H1 (cell line): ENCODE measurements around the gene TMEM134. TPM values are rescaled to one million over a fixed set of nuclear protein-coding genes. Genes with fewer than 3 reads are reported as not detected.
"Not testable (repeated sequence)": the region's sequence is repeated elsewhere in the genome, so short reads cannot be mapped to it uniquely, and the experiment has no call there.

ENCODE experiments used
- CTCF ChIA-PET: fragments of 300-600 bp; sonication (Branson Sonifier 250); formaldehyde crosslinking; loops from one replicate; lab custom pipeline; 2021; ENCODE audit not compliant: partially characterized antibody; lab: Charles Lee
- POLR2A ChIA-PET: fragments of 300-600 bp; sonication (Branson Sonifier 250); formaldehyde crosslinking; loops from one replicate; lab custom pipeline; 2021; ENCODE audit warnings: inconsistent platforms; ENCODE audit not compliant: partially characterized antibody; lab: Charles Lee
- DNase-seq, 2 experiments: peaks; one replicate each; pipeline versions ENCODE4 v3.0.0 to v3.0.0-alpha.2; 2010 to 2022; ENCODE audit warnings: low spot score in 2 of 2, low read depth in 1 of 2, mixed read lengths in 1 of 2
- FAIRE-seq: peaks from 2 replicates; lab custom pipeline; 2011; peaks lifted over from hg19 to GRCh38; lab: Jason Lieb, UNC
- H2AFZ ChIP-seq: 2 replicates; pipeline ENCODE4 v1.8.1; 2012; ENCODE audit warnings: low read length, inconsistent platforms
- H2AK5ac ChIP-seq: 2 replicates; pipeline ENCODE4 v1.6.1; 2013; ENCODE audit warnings: low read depth, low read length
- H2BK120ac ChIP-seq: replicated peaks from 2 replicates; pipeline ENCODE3; 2013; ENCODE audit warnings: low read depth, low read length, inconsistent platforms
- H2BK12ac ChIP-seq: 2 replicates; pipeline ENCODE4 v1.6.1; 2013; ENCODE audit warnings: low read depth, low read length
- H2BK15ac ChIP-seq: 2 replicates; pipeline ENCODE4 v1.6.1; 2013; ENCODE audit warnings: low read length
- H2BK20ac ChIP-seq: 2 replicates; pipeline ENCODE4 v1.6.1; 2013; ENCODE audit warnings: low read length
- H2BK5ac ChIP-seq: 2 replicates; pipeline ENCODE4 v1.6.1; 2013; ENCODE audit warnings: low read depth, low read length
- H3K14ac ChIP-seq: 2 replicates; pipeline ENCODE4 v1.6.1; 2013; ENCODE audit warnings: inconsistent platforms; ENCODE audit not compliant: insufficient read length
- H3K18ac ChIP-seq: 2 replicates; pipeline ENCODE4 v1.6.1; 2013; ENCODE audit warnings: low read length; ENCODE audit errors: extremely low read depth
- H3K23ac ChIP-seq: 2 replicates; pipeline ENCODE4 v1.6.1; 2013; ENCODE audit warnings: inconsistent platforms; ENCODE audit not compliant: insufficient read length
- H3K23me2 ChIP-seq: 2 replicates; pipeline ENCODE4 v1.6.1; 2013; ENCODE audit warnings: low read depth, low read length
- H3K27ac ChIP-seq: 2 replicates; pipeline ENCODE4 v1.6.1; 2011; ENCODE audit warnings: low read depth, low read length, inconsistent platforms
- H3K27me3 ChIP-seq, 4 experiments: replicated peaks in 1 of 4; 1 replicate in 1 of 4; 2 replicates in 3 of 4; pipeline versions ENCODE4 v1.6.1 to v1.8.1; 2011 to 2013; ENCODE audit warnings: low read length in 3 of 4, mild to moderate bottlenecking in 3 of 4, inconsistent platforms in 2 of 4, mixed read lengths in 2 of 4, moderate library complexity in 1 of 4; ENCODE audit not compliant: control insufficient read depth in 3 of 4, insufficient read depth in 3 of 4; ENCODE audit errors: extremely low read depth in 1 of 4
- H3K36me3 ChIP-seq, 4 experiments: 2 replicates each; pipeline versions ENCODE4 v1.6.1 to v1.8.1; 2011 to 2013; ENCODE audit warnings: mild to moderate bottlenecking in 4 of 4, low read length in 3 of 4, moderate library complexity in 2 of 4, control low read depth in 1 of 4, inconsistent platforms in 1 of 4; ENCODE audit not compliant: insufficient read depth in 4 of 4, control insufficient read depth in 2 of 4
- H3K4ac ChIP-seq: replicated peaks from 2 replicates; pipeline ENCODE3; 2013; ENCODE audit warnings: low read length, low read depth, mixed read lengths, inconsistent platforms; ENCODE audit not compliant: insufficient read length
- H3K4me1 ChIP-seq, 4 experiments: replicated peaks in 1 of 4; 1 replicate in 1 of 4; 2 replicates in 3 of 4; pipeline versions ENCODE4 v1.6.1 to v1.8.1; 2011 to 2013; ENCODE audit warnings: low read length in 3 of 4, inconsistent platforms in 2 of 4, mixed read lengths in 1 of 4; ENCODE audit not compliant: insufficient read depth in 4 of 4, control insufficient read depth in 3 of 4
- H3K4me2 ChIP-seq, 2 experiments: 2 replicates each; pipeline versions ENCODE4 v1.6.1 to v1.8.1; 2011 to 2013; ENCODE audit warnings: low read depth in 2 of 2, low read length in 2 of 2, control low read depth in 1 of 2, inconsistent platforms in 1 of 2, mild to moderate bottlenecking in 1 of 2; ENCODE audit not compliant: insufficient read depth in 1 of 2
- H3K4me3 ChIP-seq, 4 experiments: fragments of 200-600, 300-600 bp in 1 of 4; sonication (generic), shearing (Covaris generic), sonication (Bioruptor Twin) in 1 of 4; 2 replicates each; pipeline versions ENCODE4 v1.5.1 to v1.8.1; 2011 to 2016; ENCODE audit warnings: low read length in 4 of 4, low read depth in 3 of 4, control low read depth in 2 of 4, inconsistent platforms in 2 of 4, mild to moderate bottlenecking in 2 of 4, mixed read lengths in 1 of 4, moderate library complexity in 1 of 4; ENCODE audit not compliant: insufficient read depth in 2 of 4; ENCODE audit errors: extremely low read depth in 1 of 4
- H3K56ac ChIP-seq: replicated peaks from 2 replicates; pipeline ENCODE3; 2013; ENCODE audit warnings: low read depth, mild to moderate bottlenecking, mixed read lengths, low read length, inconsistent platforms; ENCODE audit not compliant: insufficient read length
- H3K79me1 ChIP-seq: 2 replicates; pipeline ENCODE4 v1.6.1; 2013; ENCODE audit warnings: low read depth, low read length, control low read depth
- H3K79me2 ChIP-seq, 2 experiments: 2 replicates each; pipeline versions ENCODE4 v1.6.1 to v1.8.1; 2012 to 2013; ENCODE audit warnings: low read length in 2 of 2, mild to moderate bottlenecking in 2 of 2, inconsistent platforms in 1 of 2; ENCODE audit not compliant: insufficient read depth in 2 of 2, control insufficient read depth in 1 of 2
- H3K9ac ChIP-seq, 4 experiments: replicated peaks in 1 of 4; 1 replicate in 1 of 4; 2 replicates in 3 of 4; pipeline versions ENCODE4 v1.6.1 to v1.8.1; 2011 to 2013; ENCODE audit warnings: low read depth in 3 of 4, low read length in 3 of 4, control low read depth in 2 of 4, mild to moderate bottlenecking in 2 of 4, moderate library complexity in 2 of 4, inconsistent platforms in 1 of 4; ENCODE audit errors: extremely low read depth in 1 of 4
- H3K9me3 ChIP-seq, 2 experiments: 2 replicates each; pipeline versions ENCODE4 v1.6.1 to v1.8.1; 2012 to 2013; ENCODE audit warnings: mild to moderate bottlenecking in 2 of 2, moderate library complexity in 2 of 2, control low read depth in 1 of 2, inconsistent platforms in 1 of 2, low read depth in 1 of 2, low read length in 1 of 2, mixed read lengths in 1 of 2; ENCODE audit not compliant: insufficient read depth in 2 of 2
- H4K20me1 ChIP-seq, 2 experiments: replicated peaks in 1 of 2; 2 replicates each; pipeline versions ENCODE3 to v1.8.1; 2011 to 2013; ENCODE audit warnings: inconsistent platforms in 2 of 2, low read length in 2 of 2, mild to moderate bottlenecking in 1 of 2; ENCODE audit not compliant: insufficient read depth in 2 of 2, control insufficient read depth in 1 of 2
- H4K5ac ChIP-seq: 2 replicates; pipeline ENCODE4 v1.6.1; 2013; ENCODE audit warnings: low read length, low read depth, mixed read lengths, inconsistent platforms; ENCODE audit not compliant: insufficient read length
- H4K8ac ChIP-seq: 2 replicates; pipeline ENCODE4 v1.8.0; 2013; ENCODE audit warnings: mild to moderate bottlenecking, moderate library complexity, low read length, inconsistent platforms; ENCODE audit not compliant: insufficient read depth; ENCODE audit errors: extremely low read depth
- H4K91ac ChIP-seq: replicated peaks from 2 replicates; pipeline ENCODE3; 2013; ENCODE audit warnings: low read length, mixed read lengths, inconsistent platforms; ENCODE audit not compliant: insufficient read length
- ASH2L ChIP-seq: fragments of 200-600, 300-600 bp; sonication (generic); IDR thresholded peaks from one replicate; pipeline ENCODE4 v1.7.1; 2017; ENCODE audit warnings: low read length
- CBX8 ChIP-seq: fragments of 300-800, 300-1000 bp; sonication (generic); IDR thresholded peaks from 2 replicates; pipeline ENCODE4 v1.7.1; 2016; ENCODE audit warnings: low read depth, low read length, borderline replicate concordance
- EP300 ChIP-seq, 2 experiments: IDR thresholded peaks; 1 replicate in 1 of 2; 2 replicates in 1 of 2; pipeline ENCODE4 v1.6.1; 2011 to 2012; ENCODE audit warnings: low read depth in 2 of 2, low read length in 2 of 2, mild to moderate bottlenecking in 2 of 2, borderline replicate concordance in 1 of 2, inconsistent platforms in 1 of 2, moderate library complexity in 1 of 2
- EZH2 ChIP-seq: fragments of 200-600 bp; sonication (generic); IDR thresholded peaks from 2 replicates; pipeline ENCODE4 v1.7.1; 2012; ENCODE audit warnings: low read depth, mild to moderate bottlenecking, moderate library complexity, low read length, inconsistent platforms; ENCODE audit not compliant: severe bottlenecking
- RXRA ChIP-seq: IDR thresholded peaks from 2 replicates; pipeline ENCODE4 v1.6.1; 2011; ENCODE audit warnings: low read depth, mild to moderate bottlenecking, low read length, moderate library complexity; ENCODE audit not compliant: insufficient read depth
- SP4 ChIP-seq: IDR thresholded peaks from 2 replicates; pipeline ENCODE4 v1.6.1; 2012; ENCODE audit warnings: low read length, inconsistent platforms
- TAF1 ChIP-seq: IDR thresholded peaks from 2 replicates; pipeline ENCODE4 v1.6.1; 2011; ENCODE audit warnings: mild to moderate bottlenecking, low read depth, low read length
- TAF7 ChIP-seq: optimal IDR thresholded peaks from 2 replicates; pipeline ENCODE3; 2011; ENCODE audit warnings: low read depth, mild to moderate bottlenecking, inconsistent platforms, low read length, moderate library complexity, borderline replicate concordance
- TEAD4 ChIP-seq: IDR thresholded peaks from 2 replicates; pipeline ENCODE4 v1.6.1; 2012; ENCODE audit warnings: low read depth, low read length, inconsistent platforms, mixed read lengths
- WGBS, 2 experiments: shearing (Covaris generic) in 1 of 2; methylation state at CpG; one replicate each; pipeline versions ENCODE4 v1.1.6 to v1.1.7; 2013 to 2015; ENCODE audit warnings: low lambda C conversion rate in 2 of 2, mixed read lengths in 2 of 2, inconsistent platforms in 1 of 2, low coverage in 1 of 2, missing lambda C conversion rate in 1 of 2; ENCODE audit not compliant: insufficient replicate concordance in 2 of 2, insufficient coverage in 1 of 2, insufficient read length in 1 of 2; ENCODE audit errors: extremely low coverage in 1 of 2, missing lambda C conversion rate in 1 of 2; 5-methylcytosine and 5-hydroxymethylcytosine counted together
- polyA plus RNA-seq, 7 experiments: library from polyadenylated mRNA; depleted of rRNA in 3 of 7; stranded (reverse) in 5 of 7; unstranded in 2 of 7; fragments of >200 nt in 5 of 7; fragments of 200-250 nt in 2 of 7; gene quantifications; 1 replicate in 5 of 7; 2 replicates in 1 of 7; 4 replicates in 1 of 7; pipeline versions ENCODE4 v1.2.1 to v1.2.3, GENCODE V29; 2011 to 2013; ENCODE audit warnings: missing spikeins in 2 of 7, mixed read lengths in 2 of 7
- total RNA-seq: library from RNA; stranded (reverse); fragmentation: NEBNext Ultra II Directional; extraction: Animal tissue kit (Norgen Biotek cat#: 25700); gene quantifications from 2 replicates; pipeline ENCODE4 v1.2.1, GENCODE V29; 2021
- TF ChIP-seq, protein P1 (sequence below): IDR thresholded peaks from 2 replicates; pipeline ENCODE4 v1.6.1; 2012; ENCODE audit warnings: inconsistent platforms

The TMEM134 gene
- total and polyA plus RNA-seq, 2 of the 8 experiments (the other 6 are each of a cell fraction or from before 2014, with no cell fraction given), result 32.4 to 229 TPM

DNA sequence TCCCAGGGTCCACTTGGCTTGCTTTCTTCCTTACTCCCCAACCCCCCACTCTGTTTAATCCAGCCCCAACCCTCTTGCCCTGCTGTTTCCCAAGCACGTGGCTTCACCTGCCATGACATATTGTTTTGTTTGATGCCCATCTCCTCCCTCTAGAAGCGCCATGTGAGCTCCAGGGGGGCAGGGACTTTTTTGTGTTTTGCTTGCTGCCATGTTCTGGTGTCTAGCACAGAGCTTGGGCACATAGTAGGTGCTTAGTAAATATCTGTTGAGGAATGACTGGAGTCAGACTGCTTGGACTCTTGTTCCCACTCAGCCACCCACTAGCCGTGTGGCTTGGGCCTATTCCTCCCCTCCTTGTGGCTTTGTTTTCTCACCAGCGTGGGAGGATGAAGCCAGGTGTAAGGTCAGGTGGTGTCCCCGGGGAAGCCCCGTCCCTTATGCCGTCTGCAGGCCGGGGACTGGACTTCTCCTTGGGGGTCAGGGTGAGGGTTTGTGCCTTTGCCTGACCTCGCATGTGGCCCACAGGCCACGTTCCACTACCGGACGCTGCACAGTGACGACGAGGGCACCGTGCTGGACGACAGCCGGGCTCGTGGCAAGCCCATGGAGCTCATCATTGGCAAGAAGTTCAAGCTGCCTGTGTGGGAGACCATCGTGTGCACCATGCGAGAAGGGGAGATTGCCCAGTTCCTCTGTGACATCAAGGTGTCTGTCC is 17.6 kb upstream of the TMEM134 start (continued):
- TF ChIP-seq EZH2 (no peak), RXRA (no peak), TAF7 (no peak), SP4 (no peak), ASH2L (no peak), TEAD4 (no peak), TAF1 (no peak), CBX8 (no peak), EP300 (IDR thresholded peaks at IDR 0.05; ENCODE audit: borderline replicate concordance in 1 of 2, low read depth in 2 of 2, low read length in 2 of 2) (no peak)
- TF ChIP-seq, protein P1, sequence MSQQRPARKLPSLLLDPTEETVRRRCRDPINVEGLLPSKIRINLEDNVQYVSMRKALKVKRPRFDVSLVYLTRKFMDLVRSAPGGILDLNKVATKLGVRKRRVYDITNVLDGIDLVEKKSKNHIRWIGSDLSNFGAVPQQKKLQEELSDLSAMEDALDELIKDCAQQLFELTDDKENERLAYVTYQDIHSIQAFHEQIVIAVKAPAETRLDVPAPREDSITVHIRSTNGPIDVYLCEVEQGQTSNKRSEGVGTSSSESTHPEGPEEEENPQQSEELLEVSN, result no peak

- not testable (repeated sequence) for H3K56ac ChIP-seq, H3K9me3 ChIP-seq, H2BK12ac ChIP-seq, H4K20me1 ChIP-seq, H3K14ac ChIP-seq, H2BK5ac ChIP-seq, H3K4me2 ChIP-seq, H3K4me1 ChIP-seq, H3K79me2 ChIP-seq, H3K27me3 ChIP-seq, DNase-seq, H3K4me3 ChIP-seq, H3K9ac ChIP-seq, H3K4ac ChIP-seq, H3K79me1 ChIP-seq, H3K27ac ChIP-seq, H4K91ac ChIP-seq, H3K23me2 ChIP-seq, H3K23ac ChIP-seq, H2AFZ ChIP-seq, H2BK15ac ChIP-seq, H2BK20ac ChIP-seq, H4K8ac ChIP-seq, H3K36me3 ChIP-seq, FAIRE-seq, H3K18ac ChIP-seq, H4K5ac ChIP-seq, H2BK120ac ChIP-seq, H2AK5ac ChIP-seq
- CTCF ChIA-PET, result interaction anchor here (1.2 to 1.4 kb wide), 2 partner anchors 8 to 106 kb away, joined by 3 read pairs; no protein-coding TSS in a partner anchor
- 75% methylated on average over 4 of the region's 7 CpGs; no CpG with 5 or more reads in 1 of the 2 experiments for WGBS, 2 experiments
- POLR2A ChIA-PET, result interaction anchor here (1.0 to 1.2 kb wide), 4 partner anchors 16 to 22 kb away, joined by 3 to 4 read pairs (median 3); partner anchors contain the start of gene CDK2AP2
Measured at GRCh38 chr11:67485873-67486361, 16.9 kb upstream of the TMEM134 start.
